Left lung (tissue), 10 donors: ENCODE results near the gene TFB2M. TPM values are rescaled to one million over a fixed set of nuclear protein-coding genes. Genes with fewer than 3 reads are reported as not detected.

Experiments used
- ATAC-seq: fragments of 200-7000 bp; cut with Tn5 transposase; one replicate; pipeline ENCODE4 v1.9.1; 2020; ENCODE audit warnings: moderate library complexity
- DNase-seq, 4 donors: peaks; one replicate each; pipeline ENCODE4 v3.0.0-alpha.2; 2013 to 2020
- H3K27ac ChIP-seq, 2 donors: fragments of 200-600 bp; sonication (generic) in 1 of 2; one replicate each; pipeline versions ENCODE4 v1.5.0 to v1.8.0; 2020 to 2021
- H3K27me3 ChIP-seq, 2 donors: fragments of 200-600 bp; sonication (generic) in 1 of 2; one replicate each; pipeline versions ENCODE4 v1.5.0 to v1.8.0; 2020 to 2021
- H3K36me3 ChIP-seq, 2 donors: fragments of 200-600 bp; sonication (generic) in 1 of 2; one replicate each; pipeline versions ENCODE4 v1.5.0 to v1.8.0; 2020 to 2021
- H3K4me1 ChIP-seq, 2 donors: fragments of 200-600 bp; one replicate each; pipeline ENCODE4 v1.8.0; 2021
- H3K4me3 ChIP-seq, 2 donors: fragments of 200-600 bp; sonication (generic) in 1 of 2; one replicate each; pipeline versions ENCODE4 v1.5.0 to v1.8.0; 2020 to 2021; ENCODE audit warnings: mild to moderate bottlenecking in 1 of 2
- H3K9me3 ChIP-seq, 2 donors: fragments of 200-600 bp; sonication (generic) in 1 of 2; one replicate each; pipeline versions ENCODE4 v1.5.0 to v1.8.0; 2020 to 2021
- intact Hi-C, 2 donors: fragments of 100-400 bp; cut with DNase I; formaldehyde crosslinking; loops; one replicate each; pipeline versions ENCODE4 v1.11.2 to v1.14.2; 2022
- polyA plus RNA-seq, 6 donors: library from polyadenylated mRNA; unstranded; fragments of 120-200 nt; gene quantifications; one replicate each; pipeline ENCODE4 v1.2.1, GENCODE V29; 2013; ENCODE audit not compliant: insufficient read length in 6 of 6
- total RNA-seq, 2 donors: library from RNA; stranded (reverse); fragmentation: NEBNext Ultra II Directional; extraction: Animal tissue kit (Norgen Biotek cat#: 25700); gene quantifications; one replicate each; pipeline ENCODE4 v1.2.1, GENCODE V29; 2021
- TF ChIP-seq, protein P1 (sequence below), 2 donors: fragments of 200-600 bp; sonication (generic) in 1 of 2; IDR thresholded peaks; one replicate each; pipeline versions ENCODE4 v1.5.0 to v1.8.0; 2021; ENCODE audit warnings: antibody characterized with exemption in 2 of 2
- donor health status: DM: no; HTN: yes; CAD: no.
- donor health status: DM: no; HTN: no; CAD: no.

The TFB2M gene
- total and polyA plus RNA-seq, 8 donors = 8.8 to 17.5 (median 16.6) TPM

- TF ChIP-seq, protein P1, sequence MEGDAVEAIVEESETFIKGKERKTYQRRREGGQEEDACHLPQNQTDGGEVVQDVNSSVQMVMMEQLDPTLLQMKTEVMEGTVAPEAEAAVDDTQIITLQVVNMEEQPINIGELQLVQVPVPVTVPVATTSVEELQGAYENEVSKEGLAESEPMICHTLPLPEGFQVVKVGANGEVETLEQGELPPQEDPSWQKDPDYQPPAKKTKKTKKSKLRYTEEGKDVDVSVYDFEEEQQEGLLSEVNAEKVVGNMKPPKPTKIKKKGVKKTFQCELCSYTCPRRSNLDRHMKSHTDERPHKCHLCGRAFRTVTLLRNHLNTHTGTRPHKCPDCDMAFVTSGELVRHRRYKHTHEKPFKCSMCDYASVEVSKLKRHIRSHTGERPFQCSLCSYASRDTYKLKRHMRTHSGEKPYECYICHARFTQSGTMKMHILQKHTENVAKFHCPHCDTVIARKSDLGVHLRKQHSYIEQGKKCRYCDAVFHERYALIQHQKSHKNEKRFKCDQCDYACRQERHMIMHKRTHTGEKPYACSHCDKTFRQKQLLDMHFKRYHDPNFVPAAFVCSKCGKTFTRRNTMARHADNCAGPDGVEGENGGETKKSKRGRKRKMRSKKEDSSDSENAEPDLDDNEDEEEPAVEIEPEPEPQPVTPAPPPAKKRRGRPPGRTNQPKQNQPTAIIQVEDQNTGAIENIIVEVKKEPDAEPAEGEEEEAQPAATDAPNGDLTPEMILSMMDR (IDR thresholded peaks at IDR 0.05) = no peak
- H3K36me3 ChIP-seq = peaks cover 0 to 69% of the 10 kb centered on the region in 2 donors
- H3K4me1 ChIP-seq = peaks cover 3 to 8% of the 10 kb centered on the region in 2 donors
- H3K9me3 ChIP-seq = no peaks in the 10 kb centered on the region
- intact Hi-C loops = no loop called here
- no peak overlapping the region for H3K4me3 ChIP-seq
- DNase-seq = no peak
- no peak for ATAC-seq
- H3K27me3 ChIP-seq = no peaks in the 10 kb centered on the region
- H3K27ac ChIP-seq = no peak overlapping the region
Measured at GRCh38 chr1:246559310-246559709, 6.8 kb downstream of the TFB2M start.

DNA sequence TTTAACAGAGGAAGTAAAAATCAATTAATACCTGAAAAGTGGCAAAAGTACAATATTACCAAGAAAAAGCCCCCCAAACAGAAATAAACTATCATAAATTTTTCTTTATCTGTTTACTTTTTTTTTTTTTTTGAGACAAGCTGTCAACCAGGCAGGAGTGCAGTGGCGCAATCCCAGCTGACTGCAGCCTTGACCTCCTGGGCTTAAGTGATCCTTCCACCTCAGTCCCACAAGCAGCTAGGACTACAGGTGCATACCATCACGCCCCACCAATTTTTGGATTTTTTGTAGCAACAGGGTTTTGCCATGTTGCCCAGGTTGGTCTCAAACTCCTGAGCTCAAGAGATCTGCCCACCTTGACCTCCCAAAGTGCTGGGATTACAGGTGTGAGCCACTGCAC is 8.0 kb downstream of the TFB2M start:
- H3K4me1 ChIP-seq = no peaks in the 10 kb centered on the region
- no peak overlapping the region for H3K4me3 ChIP-seq
- TF ChIP-seq, protein P1 (IDR thresholded peaks at IDR 0.05) = no peak
- no peak overlapping the region for H3K27ac ChIP-seq
- no peaks in the 10 kb centered on the region for H3K9me3 ChIP-seq
- ATAC-seq = no peak
- no peaks in the 10 kb centered on the region for H3K27me3 ChIP-seq
- intact Hi-C loops = no loop called here
- H3K36me3 ChIP-seq = peaks cover 0 to 77% of the 10 kb centered on the region in 2 donors
- no peak for DNase-seq

- ATAC-seq = no peak
- Histone ChIP-seq H3K9me3 (no peaks in the 10 kb centered on the region), H3K4me1 (no peaks in the 10 kb centered on the region), H3K27me3 (no peaks in the 10 kb centered on the region), H3K4me3 (no peak overlapping the region), H3K27ac (no peak overlapping the region), H3K36me3 (peaks cover 0 to 95% of the 10 kb centered on the region in 2 donors)
- TF ChIP-seq, protein P1 (IDR thresholded peaks at IDR 0.05) = no peak
- intact Hi-C loops = no loop called here
- no peak for DNase-seq
Measured at GRCh38 chr1:246554201-246554600, 11.9 kb downstream of the TFB2M start.

GRCh38 chr1:246552110-246552509 is 14.0 kb downstream of the TFB2M start:
- Histone ChIP-seq H3K27me3 (no peaks in the 10 kb centered on the region), H3K9me3 (no peaks in the 10 kb centered on the region), H3K27ac (no peak overlapping the region), H3K4me1 (no peaks in the 10 kb centered on the region), H3K36me3 (peaks cover 0 to 98% of the 10 kb centered on the region in 2 donors), H3K4me3 (no peak overlapping the region)
- TF ChIP-seq, protein P1 (IDR thresholded peaks at IDR 0.05) = no peak
- DNase-seq (no peak), ATAC-seq (no peak)
- intact Hi-C loops = no loop called here

- no peaks in the 10 kb centered on the region for H3K9me3 ChIP-seq
- DNase-seq (no peak), ATAC-seq (no peak)
- no peaks in the 10 kb centered on the region for H3K27me3 ChIP-seq
- H3K36me3 ChIP-seq = peaks cover 0 to 96% of the 10 kb centered on the region in 2 donors
- intact Hi-C loops = loop anchor here in 1 of 2 donors (2.0 kb wide), 1 partner anchor 130 kb away; no protein-coding TSS in a partner anchor
- TF ChIP-seq, protein P1 (IDR thresholded peaks at IDR 0.05) = no peak
- H3K27ac ChIP-seq = no peak overlapping the region
- H3K4me3 ChIP-seq = no peak overlapping the region
- no peaks in the 10 kb centered on the region for H3K4me1 ChIP-seq
Measured at GRCh38 chr1:246550402-246550801, 15.7 kb downstream of the TFB2M start.
